D721Med (cell line): ENCODE data around the gene TAF4.

Experiments used
- DNase-seq: peaks from one replicate; pipeline ENCODE4 v3.0.0; 2011; ENCODE audit warnings: low spot score; ENCODE audit not compliant: insufficient read length
- FAIRE-seq: peaks from 2 replicates; lab custom pipeline; 2011; peaks lifted over from hg19 to GRCh38; lab: Jason Lieb, UNC
- TF ChIP-seq, protein P1 (sequence below): IDR thresholded peaks from 2 replicates; pipeline ENCODE4 v1.5.1; 2012; ENCODE audit warnings: mild to moderate bottlenecking, control low read depth; ENCODE audit not compliant: insufficient read depth; ENCODE audit errors: missing control alignments

TAF4 gene

GRCh38 chr20:61980647-61981583, 84.8 kb downstream of the TAF4 start:
- no peak for FAIRE-seq
- no peak for DNase-seq
- TF ChIP-seq, protein P1, sequence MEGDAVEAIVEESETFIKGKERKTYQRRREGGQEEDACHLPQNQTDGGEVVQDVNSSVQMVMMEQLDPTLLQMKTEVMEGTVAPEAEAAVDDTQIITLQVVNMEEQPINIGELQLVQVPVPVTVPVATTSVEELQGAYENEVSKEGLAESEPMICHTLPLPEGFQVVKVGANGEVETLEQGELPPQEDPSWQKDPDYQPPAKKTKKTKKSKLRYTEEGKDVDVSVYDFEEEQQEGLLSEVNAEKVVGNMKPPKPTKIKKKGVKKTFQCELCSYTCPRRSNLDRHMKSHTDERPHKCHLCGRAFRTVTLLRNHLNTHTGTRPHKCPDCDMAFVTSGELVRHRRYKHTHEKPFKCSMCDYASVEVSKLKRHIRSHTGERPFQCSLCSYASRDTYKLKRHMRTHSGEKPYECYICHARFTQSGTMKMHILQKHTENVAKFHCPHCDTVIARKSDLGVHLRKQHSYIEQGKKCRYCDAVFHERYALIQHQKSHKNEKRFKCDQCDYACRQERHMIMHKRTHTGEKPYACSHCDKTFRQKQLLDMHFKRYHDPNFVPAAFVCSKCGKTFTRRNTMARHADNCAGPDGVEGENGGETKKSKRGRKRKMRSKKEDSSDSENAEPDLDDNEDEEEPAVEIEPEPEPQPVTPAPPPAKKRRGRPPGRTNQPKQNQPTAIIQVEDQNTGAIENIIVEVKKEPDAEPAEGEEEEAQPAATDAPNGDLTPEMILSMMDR = no peak

- DNase-seq (no peak), FAIRE-seq (no peak)
- TF ChIP-seq, protein P1 = no peak
These were observed 85.7 kb downstream of the TAF4 start for GRCh38 chr20:61979701-61980635.

DNA sequence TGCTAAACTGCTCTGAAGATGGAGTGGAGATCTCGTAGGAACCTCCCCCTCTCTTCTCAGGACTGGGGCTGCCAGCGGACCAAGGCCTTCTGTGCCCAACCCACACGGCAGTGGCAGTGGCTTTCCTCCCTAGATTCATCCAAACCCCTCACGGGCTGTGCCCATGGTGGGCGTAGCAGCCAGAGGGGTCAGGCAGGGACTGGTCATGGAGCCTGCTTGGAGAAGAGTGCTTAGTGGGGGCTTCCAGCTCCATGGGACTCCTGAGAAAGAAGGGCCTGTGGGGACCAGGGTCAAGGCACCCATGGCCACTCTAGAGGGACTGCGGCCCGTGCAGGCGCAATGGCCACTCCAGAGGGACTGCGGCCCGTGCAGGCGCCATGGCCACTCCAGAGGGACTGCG, 86.6 kb downstream of the TAF4 start:
- TF ChIP-seq, protein P1 = no peak
- DNase-seq = no peak
- no peak for FAIRE-seq

DNA sequence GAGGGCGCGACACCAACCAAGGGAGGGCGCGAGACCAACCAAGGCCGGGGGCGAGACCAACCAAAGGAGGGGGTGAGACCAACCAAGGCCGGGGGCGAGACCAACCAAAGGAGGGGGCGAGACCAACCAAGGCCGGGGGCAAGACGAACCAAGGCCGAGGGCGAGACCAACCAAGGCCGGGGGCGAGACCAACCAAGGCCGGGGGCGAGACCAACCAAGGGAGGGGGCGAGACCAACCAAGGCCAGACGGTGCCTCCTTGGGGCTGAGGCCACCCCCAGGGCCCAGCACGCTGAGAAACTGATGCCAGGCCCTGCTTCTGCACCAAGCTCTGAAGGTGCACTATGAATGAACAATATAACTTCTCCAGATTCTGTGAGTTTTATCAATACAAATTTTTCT, 87.2 kb downstream of the TAF4 start:
- DNase-seq = no peak
- no peak for FAIRE-seq
- TF ChIP-seq, protein P1 = no peak

- TF ChIP-seq, protein P1 = no peak
- no peak for FAIRE-seq
- DNase-seq = no peak
These were observed 88.3 kb downstream of the TAF4 start for GRCh38 chr20:61977419-61977786.

DNA sequence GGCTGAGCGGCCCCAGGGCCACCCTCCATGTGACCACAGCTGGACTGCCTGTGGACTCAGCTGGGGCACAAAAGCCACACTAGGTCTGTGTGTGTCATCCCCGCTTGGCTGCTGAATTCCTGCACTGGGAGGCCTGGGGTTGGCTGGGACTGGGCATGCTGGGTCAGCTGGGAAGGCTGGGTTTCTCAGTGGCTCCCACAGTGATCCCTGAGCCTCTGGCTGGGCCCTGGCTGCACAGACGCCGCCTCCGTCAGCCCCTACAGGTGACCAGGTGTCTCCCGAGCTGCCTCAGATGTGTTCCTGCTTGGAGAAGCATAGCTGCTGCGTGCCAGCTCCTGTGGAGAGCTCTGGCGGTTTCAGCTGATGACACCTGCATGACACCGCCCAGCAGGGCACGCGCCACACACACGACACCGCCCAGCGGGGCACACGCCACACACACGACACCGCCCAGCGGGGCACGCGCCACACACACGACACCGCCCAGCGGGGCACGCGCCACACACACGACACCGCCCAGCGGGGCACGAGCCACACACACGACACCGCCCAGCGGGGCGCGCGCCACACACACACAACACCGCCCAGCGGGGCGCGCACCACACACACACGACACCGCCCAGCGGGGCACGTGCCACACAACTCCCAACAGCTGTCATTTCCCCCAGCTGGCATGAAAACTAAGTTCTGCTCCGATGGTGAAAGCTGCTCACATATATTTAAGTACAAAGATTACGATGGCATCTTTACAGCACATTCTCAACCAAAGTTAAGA, 88.8 kb downstream of the TAF4 start:
- TF ChIP-seq, protein P1 = no peak
- no peak for DNase-seq
- FAIRE-seq = no peak
